ENCODE measurements around the gene RAI1. TPM values are rescaled to one million over a fixed set of nuclear protein-coding genes. Genes with fewer than 3 reads are reported as not detected.

RAI1 gene
- total and polyA plus RNA-seq, 2 of the 8 experiments (the other 6 are each of a cell fraction or from before 2014, with no cell fraction given) = 0.39 to 1.2 TPM

DNA sequence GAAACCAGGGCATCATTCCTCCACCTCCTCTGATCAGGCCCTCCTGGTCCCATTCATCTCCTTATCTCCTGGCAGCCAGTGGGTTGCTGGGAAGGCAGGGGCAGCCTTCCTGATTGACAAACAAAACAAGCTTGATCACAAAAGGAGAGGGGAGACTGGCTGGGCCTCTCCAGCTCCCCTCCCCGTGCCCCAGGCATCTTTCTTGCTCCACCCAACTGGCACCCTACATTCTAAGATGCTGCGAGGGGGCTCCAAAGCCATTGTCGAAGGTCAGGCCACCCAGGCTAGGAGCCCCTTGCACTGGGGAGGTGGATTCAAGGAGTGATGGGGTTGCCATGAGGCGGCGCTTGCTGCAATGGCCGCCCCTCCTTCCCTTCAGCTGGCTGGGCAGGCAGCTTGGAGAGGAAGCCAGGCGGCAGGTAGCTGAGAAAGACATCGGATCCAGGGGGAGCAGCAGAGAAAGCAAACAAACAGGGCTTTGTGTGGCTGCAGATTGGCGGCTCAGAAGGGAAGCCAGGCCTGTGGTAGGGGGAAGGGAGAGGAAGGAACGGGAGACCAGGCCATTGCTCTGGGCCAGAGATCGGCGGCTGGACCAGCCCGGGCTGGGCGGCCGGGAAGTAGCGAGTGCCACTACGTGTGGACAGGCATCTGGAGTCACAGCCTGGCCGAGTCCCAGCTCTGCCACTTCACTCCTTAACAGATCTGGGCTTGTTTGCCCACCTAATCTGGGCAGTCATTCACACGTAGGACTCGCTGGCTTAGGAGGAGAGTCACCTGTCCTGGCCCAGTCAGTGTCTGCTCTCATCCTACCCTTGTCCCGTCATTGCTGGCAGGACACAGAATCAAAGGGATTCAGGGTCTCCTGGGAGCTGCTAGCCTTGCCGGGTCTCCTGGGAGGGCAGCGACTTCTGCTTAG lies 12.3 kb downstream of the RAI1 start:
- Histone ChIP-seq H4K8ac (ENCODE audit: extremely low read depth, insufficient read depth, low read length) (peak overlapping the region; percentile 97), H3K23ac (ENCODE audit: insufficient read length) (no peak overlapping the region), H2BK12ac (ENCODE audit: low read depth, low read length) (peak overlapping the region; percentile 51), H3K27ac (ENCODE audit: low read depth, low read length) (peak overlapping the region; percentile 60), H3K9ac (replicated peaks in 1 of 4; ENCODE audit: extremely low read depth in 1 of 4, low read depth in 3 of 4, low read length in 3 of 4) (peak overlapping the region in 3 of 4 experiments; percentile 49 to 59 (median 53); a peak in 5 of 7 replicates), H2BK15ac (ENCODE audit: low read length) (peak overlapping the region; percentile 95), H3K27me3 (replicated peaks in 1 of 4; ENCODE audit: control insufficient read depth in 3 of 4, extremely low read depth in 1 of 4, insufficient read depth in 3 of 4, low read length in 3 of 4) (peaks cover 23 to 74% (median 56%) of the 10 kb centered on the region in 4 experiments), H3K79me1 (ENCODE audit: low read depth, low read length) (no peaks in the 10 kb centered on the region), H3K4me3 (ENCODE audit: extremely low read depth in 1 of 4, insufficient read depth in 2 of 4, low read depth in 3 of 4, low read length in 4 of 4) (peak overlapping the region in 2 of 4 experiments; percentile 26 to 59; a peak in 3 of 8 replicates), H3K23me2 (ENCODE audit: low read depth, low read length) (peaks cover 5% of the 10 kb centered on the region; the same call in 1 of the 2 replicates), H3K9me3 (ENCODE audit: insufficient read depth in 2 of 2, low read depth in 1 of 2, low read length in 1 of 2) (no peaks in the 10 kb centered on the region), H2BK120ac (replicated peaks; ENCODE audit: low read depth, low read length) (peak overlapping the region; percentile 84), H3K4me2 (ENCODE audit: insufficient read depth in 1 of 2, low read depth in 2 of 2, low read length in 2 of 2) (peak overlapping the region; percentile 82), H3K4ac (replicated peaks; ENCODE audit: insufficient read length, low read depth, low read length) (peak overlapping the region; percentile 96), H3K18ac (ENCODE audit: extremely low read depth, low read length) (peak overlapping the region; percentile 86), H4K5ac (ENCODE audit: insufficient read length, low read depth, low read length) (peak overlapping the region; percentile 77), H3K14ac (ENCODE audit: insufficient read length) (peak overlapping the region; percentile 92), H3K79me2 (ENCODE audit: control insufficient read depth in 1 of 2, insufficient read depth in 2 of 2, low read length in 2 of 2) (no peaks in the 10 kb centered on the region), H2BK20ac (ENCODE audit: low read length) (peak overlapping the region; percentile 95), H3K56ac (replicated peaks; ENCODE audit: insufficient read length, low read depth, low read length) (peak overlapping the region; percentile 24), H4K20me1 (replicated peaks in 1 of 2; ENCODE audit: control insufficient read depth in 1 of 2, insufficient read depth in 2 of 2, low read length in 2 of 2) (peaks cover under 1 to 6% of the 10 kb centered on the region in 2 experiments), H2AK5ac (ENCODE audit: low read depth, low read length) (peak overlapping the region; percentile 41; the same call in 1 of the 2 replicates), H2AFZ (ENCODE audit: low read length) (no peak overlapping the region; the same call in 1 of the 2 replicates), H2BK5ac (ENCODE audit: low read depth, low read length) (peak overlapping the region; percentile 63), H3K4me1 (replicated peaks in 1 of 4; ENCODE audit: control insufficient read depth in 3 of 4, insufficient read depth in 4 of 4, low read length in 3 of 4) (peaks cover 0 to 29% (median 28%) of the 10 kb centered on the region in 4 experiments; a peak in 6 of 7 replicates), H4K91ac (replicated peaks; ENCODE audit: insufficient read length, low read length) (peak overlapping the region; percentile 99), H3K36me3 (ENCODE audit: control insufficient read depth in 2 of 4, insufficient read depth in 4 of 4, low read length in 3 of 4) (no peaks in the 10 kb centered on the region)
- TF ChIP-seq MAX (IDR thresholded peaks at IDR 0.05) (peak; percentile 49; the same call in 1 of the 2 replicates), CREB1 (IDR thresholded peaks at IDR 0.05) (no peak), GABPA (IDR thresholded peaks at IDR 0.05; ENCODE audit: borderline replicate concordance, insufficient read depth, low read length) (no peak), YY1 (IDR thresholded peaks at IDR 0.05; ENCODE audit: low read depth, low read length) (peak; percentile 90), POLR2A (IDR thresholded peaks at IDR 0.05; ENCODE audit: control extremely low read depth in 1 of 2, low read depth in 2 of 2, low read length in 2 of 2) (peak in 1 of 2 experiments; percentile 37; a peak in 2 of 3 replicates), EZH2 (IDR thresholded peaks at IDR 0.05; ENCODE audit: low read depth, low read length, severe bottlenecking) (peak; percentile 8), ASH2L (IDR thresholded peaks at IDR 0.05; ENCODE audit: low read length) (no peak), FOSL1 (IDR thresholded peaks at IDR 0.05; ENCODE audit: insufficient read depth, low read depth, low read length) (no peak)
- CTCF ChIA-PET (ENCODE audit: partially characterized antibody) = interaction anchor here (0.7 to 4.9 kb wide), 16 partner anchors 10 to 177 kb away, joined by 3 to 23 read pairs (median 3); partner anchors contain the start of gene RAI1
- POLR2A ChIA-PET (ENCODE audit: partially characterized antibody) = interaction anchor here (0.6 to 2.7 kb wide), 10 partner anchors 10 to 152 kb away, joined by 3 to 21 read pairs (median 4); partner anchors contain the start of gene SREBF1
- no peak for DNase-seq (ENCODE audit: low read depth in 1 of 2, low spot score in 2 of 2)
- WGBS, 2 experiments (ENCODE audit: extremely low coverage in 1 of 2, insufficient coverage in 1 of 2, insufficient read length in 1 of 2, insufficient replicate concordance in 2 of 2, low coverage in 1 of 2, low lambda C conversion rate in 2 of 2, missing lambda C conversion rate in 1 of 2) = 32% methylated on average over 21 of the region's 23 CpGs; no CpG with 5 or more reads in 1 of the 2 experiments
- no peak for FAIRE-seq

All from H1 (cell line).